Testis (tissue), 3 donors: Measurements from ENCODE around the gene IMMP2L. TPM values are rescaled to one million over a fixed set of nuclear protein-coding genes. Genes with fewer than 3 reads are reported as not detected.

Experiments used
- DNase-seq: peaks from one replicate; pipeline ENCODE4 v3.0.0-alpha.2; 2019
- H3K27ac ChIP-seq, 2 donors: fragments of 200-600 bp; sonication (generic); one replicate each; pipeline ENCODE4 v1.5.1; 2019
- H3K27me3 ChIP-seq: fragments of 200-600 bp; sonication (generic); one replicate; pipeline ENCODE4 v1.5.1; 2019
- H3K36me3 ChIP-seq: fragments of 200-600 bp; sonication (generic); one replicate; pipeline ENCODE4 v1.5.1; 2017; ENCODE audit warnings: low read depth; ENCODE audit errors: missing control alignments
- H3K4me1 ChIP-seq: fragments of 200-600 bp; sonication (generic); one replicate; pipeline ENCODE4 v1.5.1; 2019
- H3K4me3 ChIP-seq, 2 donors: fragments of 200-600 bp; sonication (generic); one replicate each; pipeline ENCODE4 v1.5.1; 2017 to 2019
- H3K9me3 ChIP-seq: fragments of 200-600 bp; sonication (generic); one replicate; pipeline ENCODE4 v1.5.1; 2017
- POLR2A ChIP-seq: fragments of 450-650 bp; IDR thresholded peaks from one replicate; pipeline ENCODE4 v1.6.1; 2017; ENCODE audit warnings: antibody characterized with exemption, mild to moderate bottlenecking, moderate library complexity
- WGBS, 2 donors: methylation state at CpG; one replicate each; pipeline ENCODE4 v1.1.5; 2018; 5-methylcytosine and 5-hydroxymethylcytosine counted together
- intact Hi-C: fragments of 100-400 bp; cut with DNase I; formaldehyde crosslinking; loops from one replicate; pipeline ENCODE4 v1.15.1; 2023; ENCODE audit warnings: low total_unique reads
- polyA plus RNA-seq: library from polyadenylated mRNA; stranded (reverse); fragments of 350-450 nt; fragmentation: Illumina TruSeq; extraction: RNeasy Lipid Tissue Mini Kit (QIAGEN cat#74804); gene quantifications from one replicate; pipeline ENCODE4 v1.2.3, GENCODE V29; 2014; ENCODE audit warnings: low read depth, low replicate concordance; ENCODE audit not compliant: insufficient read depth
- total RNA-seq, 2 donors: library from RNA; depleted of rRNA; stranded (reverse); fragments of >200 nt; gene quantifications; one replicate each; pipeline ENCODE4 v1.2.3, GENCODE V29; 2016
- TF ChIP-seq, protein P1 (sequence below), 3 experiments: fragments of 450-650 bp in 2 of 3; fragments of 200-600 bp in 1 of 3; sonication (generic) in 1 of 3; IDR thresholded peaks; one replicate each; pipeline ENCODE4 v1.5.1; 2016 to 2019; ENCODE audit warnings: antibody characterized with exemption in 3 of 3, mild to moderate bottlenecking in 2 of 3, moderate library complexity in 1 of 3

IMMP2L gene
- total and polyA plus RNA-seq, 3 donors from 2014 or later, result 10.7 to 12.4 (median 11.2) TPM

DNA sequence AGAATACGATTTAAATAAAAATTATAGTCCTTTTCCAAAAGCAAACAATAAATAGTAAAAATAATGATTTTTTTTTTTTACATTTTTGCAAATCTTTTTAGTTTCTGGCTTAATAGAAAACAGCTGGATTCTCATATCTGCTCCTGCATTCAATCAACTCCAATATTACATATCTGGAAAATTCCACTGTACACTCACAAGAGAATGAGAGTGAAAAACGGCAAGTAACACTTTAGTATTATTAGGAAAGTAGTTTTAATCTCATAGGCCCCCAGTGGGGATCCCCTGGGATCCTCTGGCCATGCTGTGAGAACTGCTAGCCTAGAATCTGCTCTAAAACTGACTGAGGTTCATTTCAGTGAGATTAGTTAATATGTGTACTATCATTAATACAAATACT is 599.9 kb downstream of the IMMP2L start:
- H3K9me3 ChIP-seq, result no peaks in the 10 kb centered on the region
- 67 to 72% methylated on average over 2 of the region's 2 CpGs for WGBS, 2 donors
- no peak overlapping the region for H3K4me3 ChIP-seq
- no peaks in the 10 kb centered on the region for H3K27me3 ChIP-seq
- TF ChIP-seq POLR2A, result no peak
- TF ChIP-seq, protein P1, sequence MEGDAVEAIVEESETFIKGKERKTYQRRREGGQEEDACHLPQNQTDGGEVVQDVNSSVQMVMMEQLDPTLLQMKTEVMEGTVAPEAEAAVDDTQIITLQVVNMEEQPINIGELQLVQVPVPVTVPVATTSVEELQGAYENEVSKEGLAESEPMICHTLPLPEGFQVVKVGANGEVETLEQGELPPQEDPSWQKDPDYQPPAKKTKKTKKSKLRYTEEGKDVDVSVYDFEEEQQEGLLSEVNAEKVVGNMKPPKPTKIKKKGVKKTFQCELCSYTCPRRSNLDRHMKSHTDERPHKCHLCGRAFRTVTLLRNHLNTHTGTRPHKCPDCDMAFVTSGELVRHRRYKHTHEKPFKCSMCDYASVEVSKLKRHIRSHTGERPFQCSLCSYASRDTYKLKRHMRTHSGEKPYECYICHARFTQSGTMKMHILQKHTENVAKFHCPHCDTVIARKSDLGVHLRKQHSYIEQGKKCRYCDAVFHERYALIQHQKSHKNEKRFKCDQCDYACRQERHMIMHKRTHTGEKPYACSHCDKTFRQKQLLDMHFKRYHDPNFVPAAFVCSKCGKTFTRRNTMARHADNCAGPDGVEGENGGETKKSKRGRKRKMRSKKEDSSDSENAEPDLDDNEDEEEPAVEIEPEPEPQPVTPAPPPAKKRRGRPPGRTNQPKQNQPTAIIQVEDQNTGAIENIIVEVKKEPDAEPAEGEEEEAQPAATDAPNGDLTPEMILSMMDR (IDR thresholded peaks at IDR 0.05), result no peak
- H3K36me3 ChIP-seq, result no peaks in the 10 kb centered on the region
- H3K27ac ChIP-seq, result no peak overlapping the region
- H3K4me1 ChIP-seq, result no peaks in the 10 kb centered on the region
- no peak for DNase-seq
- intact Hi-C loops, result no loop called here

DNA sequence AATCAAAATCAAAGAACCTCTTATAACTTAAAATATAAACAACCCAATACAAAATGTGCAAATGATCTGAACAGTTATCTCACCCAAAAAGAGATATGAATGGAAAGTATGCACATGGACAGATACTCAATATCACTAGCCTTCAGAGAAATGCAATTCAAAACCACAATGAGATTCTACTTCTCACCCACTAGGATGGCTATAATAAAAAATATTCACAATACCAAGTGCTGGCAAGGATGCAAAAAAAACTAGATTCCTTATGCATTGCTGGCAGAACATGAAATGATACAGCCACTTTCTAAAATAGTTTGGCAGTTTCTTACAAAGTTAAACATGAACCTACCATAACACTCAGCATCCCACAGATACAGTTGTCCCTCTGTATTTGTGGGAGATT is 601.5 kb downstream of the IMMP2L start:
- no peaks in the 10 kb centered on the region for H3K9me3 ChIP-seq
- no peaks in the 10 kb centered on the region for H3K36me3 ChIP-seq
- no peaks in the 10 kb centered on the region for H3K4me1 ChIP-seq
- DNase-seq, result no peak
- no peak overlapping the region for H3K4me3 ChIP-seq
- H3K27ac ChIP-seq, result no peak overlapping the region
- TF ChIP-seq POLR2A, result no peak
- TF ChIP-seq, protein P1 (IDR thresholded peaks at IDR 0.05), result no peak
- intact Hi-C loops, result no loop called here
- H3K27me3 ChIP-seq, result no peaks in the 10 kb centered on the region

DNA sequence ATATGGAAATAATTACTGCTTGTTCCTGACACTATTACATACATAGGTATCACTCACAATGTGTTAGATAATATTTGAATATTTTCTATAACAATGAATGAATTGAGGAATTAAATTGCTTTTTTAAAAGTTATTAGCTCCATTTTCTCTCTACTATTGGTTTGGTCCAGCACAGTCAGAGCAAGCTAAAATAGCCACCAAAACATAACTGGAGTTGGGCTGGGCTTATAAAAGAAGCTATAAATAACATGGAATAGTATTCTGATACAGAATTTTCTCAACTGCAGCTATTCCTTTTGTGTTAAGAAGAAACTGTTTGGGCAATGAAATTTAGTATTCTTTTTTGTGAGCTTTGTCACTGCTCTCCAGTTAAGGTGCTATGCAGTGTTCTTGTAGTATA is 614.0 kb downstream of the IMMP2L start:
- Histone ChIP-seq H3K9me3 (no peaks in the 10 kb centered on the region), H3K27me3 (no peaks in the 10 kb centered on the region), H3K36me3 (no peaks in the 10 kb centered on the region), H3K4me1 (no peaks in the 10 kb centered on the region), H3K4me3 (no peak overlapping the region), H3K27ac (no peak overlapping the region)
- no peak for TF ChIP-seq POLR2A
- TF ChIP-seq, protein P1 (IDR thresholded peaks at IDR 0.05), result no peak
- DNase-seq, result no peak
- intact Hi-C loops, result no loop called here

- no peaks in the 10 kb centered on the region for H3K4me1 ChIP-seq
- DNase-seq, result no peak
- no peak for TF ChIP-seq POLR2A
- TF ChIP-seq, protein P1 (IDR thresholded peaks at IDR 0.05), result no peak
- H3K4me3 ChIP-seq, result no peak overlapping the region
- H3K9me3 ChIP-seq, result no peaks in the 10 kb centered on the region
- intact Hi-C loops, result no loop called here
- WGBS, 2 donors, result 88 to 92% methylated on average over 3 of the region's 3 CpGs
- H3K36me3 ChIP-seq, result no peaks in the 10 kb centered on the region
- no peak overlapping the region for H3K27ac ChIP-seq
- H3K27me3 ChIP-seq, result no peaks in the 10 kb centered on the region
Observed at GRCh38 chr7:110947408-110947807, 614.9 kb downstream of the IMMP2L start.

GRCh38 chr7:110944966-110945644 is 617.2 kb downstream of the IMMP2L start:
- intact Hi-C loops, result no loop called here
- Histone ChIP-seq H3K27me3 (no peaks in the 10 kb centered on the region), H3K36me3 (no peaks in the 10 kb centered on the region), H3K4me1 (no peaks in the 10 kb centered on the region), H3K4me3 (no peak overlapping the region), H3K9me3 (no peaks in the 10 kb centered on the region), H3K27ac (no peak overlapping the region)
- WGBS, 2 donors, result 83 to 89% methylated on average over 9 of the region's 9 CpGs
- DNase-seq, result no peak
- TF ChIP-seq POLR2A, result no peak
- TF ChIP-seq, protein P1 (IDR thresholded peaks at IDR 0.05), result no peak
